ENCODE data around the gene KIAA0930. TPM values are rescaled to one million over a fixed set of nuclear protein-coding genes. Genes with fewer than 3 reads are reported as not detected.

Gene KIAA0930
- polyA plus RNA-seq, 2 donors: 21.7 to 29.0 TPM

GRCh38 chr22:45229181-45229580 lies 11.5 kb downstream of the KIAA0930 start:
- H3K36me3 ChIP-seq (ENCODE audit: control insufficient read depth in 2 of 2, insufficient read depth in 2 of 2, low read length in 1 of 2): peaks cover 0 to 2% of the 10 kb centered on the region in 2 donors
- H3K27ac ChIP-seq (ENCODE audit: low read depth in 2 of 2, low read length in 1 of 2): no peak overlapping the region
- no peaks in the 10 kb centered on the region for H3K27me3 ChIP-seq (ENCODE audit: control insufficient read depth in 1 of 2, insufficient read depth in 2 of 2, low read length in 2 of 2)
- WGBS, 2 donors: 83 to 92% methylated on average over 12 of the region's 13 CpGs
- H3K4me1 ChIP-seq (ENCODE audit: control insufficient read depth in 2 of 2, insufficient read depth in 2 of 2, low read length in 1 of 2): peaks cover 3 to 31% of the 10 kb centered on the region in 2 donors
- H3K4me3 ChIP-seq (ENCODE audit: low read depth in 1 of 2, low read length in 2 of 2): no peak overlapping the region
- no peaks in the 10 kb centered on the region for H3K9me3 ChIP-seq (ENCODE audit: control insufficient read depth in 2 of 2, insufficient read depth in 1 of 2, low read depth in 1 of 2, low read length in 1 of 2)

- Histone ChIP-seq H3K9me3 (ENCODE audit: control insufficient read depth in 2 of 2, insufficient read depth in 1 of 2, low read depth in 1 of 2, low read length in 1 of 2) (no peaks in the 10 kb centered on the region), H3K4me3 (ENCODE audit: low read depth in 1 of 2, low read length in 2 of 2) (no peak overlapping the region), H3K36me3 (ENCODE audit: control insufficient read depth in 2 of 2, insufficient read depth in 2 of 2, low read length in 1 of 2) (peaks cover 0 to 2% of the 10 kb centered on the region in 2 donors), H3K4me1 (ENCODE audit: control insufficient read depth in 2 of 2, insufficient read depth in 2 of 2, low read length in 1 of 2) (peaks cover 3 to 31% of the 10 kb centered on the region in 2 donors), H3K27me3 (ENCODE audit: control insufficient read depth in 1 of 2, insufficient read depth in 2 of 2, low read length in 2 of 2) (no peaks in the 10 kb centered on the region), H3K27ac (ENCODE audit: low read depth in 2 of 2, low read length in 1 of 2) (no peak overlapping the region)
- WGBS, 2 donors: 92 to 96% methylated on average over 8 of the region's 8 CpGs
Observed at GRCh38 chr22:45228401-45228754, 12.3 kb downstream of the KIAA0930 start.

- Histone ChIP-seq H3K27me3 (ENCODE audit: control insufficient read depth in 1 of 2, insufficient read depth in 2 of 2, low read length in 2 of 2) (no peaks in the 10 kb centered on the region), H3K9me3 (ENCODE audit: control insufficient read depth in 2 of 2, insufficient read depth in 1 of 2, low read depth in 1 of 2, low read length in 1 of 2) (no peaks in the 10 kb centered on the region), H3K27ac (ENCODE audit: low read depth in 2 of 2, low read length in 1 of 2) (no peak overlapping the region), H3K36me3 (ENCODE audit: control insufficient read depth in 2 of 2, insufficient read depth in 2 of 2, low read length in 1 of 2) (peaks cover 0 to 2% of the 10 kb centered on the region in 2 donors), H3K4me3 (ENCODE audit: low read depth in 1 of 2, low read length in 2 of 2) (no peak overlapping the region), H3K4me1 (ENCODE audit: control insufficient read depth in 2 of 2, insufficient read depth in 2 of 2, low read length in 1 of 2) (peaks cover 3 to 31% of the 10 kb centered on the region in 2 donors)
- WGBS, 2 donors: 81 to 83% methylated on average over 16 of the region's 16 CpGs
Observed at GRCh38 chr22:45227645-45228400, 12.9 kb downstream of the KIAA0930 start.

DNA sequence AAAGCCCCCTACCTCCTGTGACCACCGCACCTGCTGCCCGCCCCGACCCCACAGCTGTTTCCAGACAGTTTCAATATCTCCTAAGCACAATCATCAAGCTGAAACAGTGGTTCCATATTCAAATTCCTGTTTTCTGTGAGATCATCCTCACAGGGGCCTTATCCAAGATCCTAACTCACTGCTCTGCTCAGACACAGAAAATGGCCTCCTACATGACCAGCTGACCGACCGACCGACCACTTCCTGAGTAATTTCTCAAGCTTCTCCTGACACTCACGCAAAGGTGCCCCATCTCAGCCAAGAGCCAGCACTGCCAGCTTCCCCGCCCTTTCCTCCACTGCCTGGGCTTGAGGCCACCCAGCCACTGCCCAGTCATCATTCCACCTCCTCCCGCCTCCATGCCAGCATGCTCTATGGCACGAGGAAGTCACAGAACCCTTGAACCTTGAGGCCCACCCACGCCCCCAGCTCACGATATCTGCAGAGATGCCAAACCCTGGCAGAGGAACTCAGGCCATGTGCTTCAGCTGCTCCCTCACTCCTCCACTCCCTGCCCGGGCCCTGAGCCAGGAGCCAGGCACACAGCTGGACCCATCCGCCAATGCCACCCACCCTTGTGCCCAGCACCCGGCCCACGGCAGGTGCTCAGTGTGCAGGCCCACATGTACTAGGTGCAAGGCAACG lies 14.0 kb downstream of the KIAA0930 start:
- WGBS, 2 donors: 48 to 59% methylated on average over 17 of the region's 17 CpGs
- Histone ChIP-seq H3K4me3 (ENCODE audit: low read depth in 1 of 2, low read length in 2 of 2) (no peak overlapping the region), H3K27me3 (ENCODE audit: control insufficient read depth in 1 of 2, insufficient read depth in 2 of 2, low read length in 2 of 2) (no peaks in the 10 kb centered on the region), H3K4me1 (ENCODE audit: control insufficient read depth in 2 of 2, insufficient read depth in 2 of 2, low read length in 1 of 2) (peaks cover 3 to 31% of the 10 kb centered on the region in 2 donors), H3K36me3 (ENCODE audit: control insufficient read depth in 2 of 2, insufficient read depth in 2 of 2, low read length in 1 of 2) (no peaks in the 10 kb centered on the region), H3K27ac (ENCODE audit: low read depth in 2 of 2, low read length in 1 of 2) (peak overlapping the region; percentile 25 to 92), H3K9me3 (ENCODE audit: control insufficient read depth in 2 of 2, insufficient read depth in 1 of 2, low read depth in 1 of 2, low read length in 1 of 2) (no peaks in the 10 kb centered on the region)

DNA sequence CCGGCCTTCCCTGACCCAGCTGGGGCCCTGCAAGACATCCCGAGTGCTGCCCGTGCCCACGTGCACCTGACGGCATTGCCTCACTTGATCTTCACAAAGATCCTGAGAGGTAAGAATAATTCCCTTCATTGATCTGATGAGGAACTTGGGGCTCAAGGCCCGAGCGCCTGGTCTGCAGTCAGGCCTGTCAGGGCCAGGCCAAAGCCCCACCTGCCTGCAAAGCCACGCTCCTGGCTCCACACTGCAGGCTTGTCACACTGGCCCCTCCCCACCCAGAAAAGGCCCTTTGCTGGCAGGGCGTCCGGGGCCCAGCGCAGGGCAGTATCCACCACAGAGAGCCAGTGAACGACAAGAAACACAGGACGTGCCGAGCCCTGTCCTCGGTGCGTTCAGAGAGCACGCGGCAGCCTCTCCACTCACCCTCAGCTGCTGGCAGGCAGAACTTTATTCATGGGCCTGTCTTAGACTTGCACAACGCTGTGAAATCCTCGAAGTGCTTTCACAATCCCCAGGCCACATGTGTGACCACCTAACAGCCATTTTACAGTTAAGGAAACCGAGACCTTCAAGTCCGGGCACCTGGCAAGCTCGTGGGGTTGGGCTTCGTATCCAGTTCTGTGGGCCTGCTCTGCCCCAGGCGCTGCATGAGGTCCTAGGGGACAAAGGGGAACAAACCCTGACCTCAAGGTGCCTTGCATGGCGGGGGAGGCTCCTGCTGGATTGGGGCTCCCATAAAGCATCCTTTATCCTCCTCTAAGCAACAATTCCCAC lies 14.8 kb downstream of the KIAA0930 start:
- no peaks in the 10 kb centered on the region for H3K27me3 ChIP-seq (ENCODE audit: control insufficient read depth in 1 of 2, insufficient read depth in 2 of 2, low read length in 2 of 2)
- H3K27ac ChIP-seq (ENCODE audit: low read depth in 2 of 2, low read length in 1 of 2): peak overlapping the region; percentile 25 to 92
- 53 to 66% methylated on average over 26 of the region's 26 CpGs for WGBS, 2 donors
- no peaks in the 10 kb centered on the region for H3K9me3 ChIP-seq (ENCODE audit: control insufficient read depth in 2 of 2, insufficient read depth in 1 of 2, low read depth in 1 of 2, low read length in 1 of 2)
- no peaks in the 10 kb centered on the region for H3K36me3 ChIP-seq (ENCODE audit: control insufficient read depth in 2 of 2, insufficient read depth in 2 of 2, low read length in 1 of 2)
- H3K4me3 ChIP-seq (ENCODE audit: low read depth in 1 of 2, low read length in 2 of 2): no peak overlapping the region
- H3K4me1 ChIP-seq (ENCODE audit: control insufficient read depth in 2 of 2, insufficient read depth in 2 of 2, low read length in 1 of 2): peaks cover 3 to 28% of the 10 kb centered on the region in 2 donors

- Histone ChIP-seq H3K4me3 (ENCODE audit: low read depth in 1 of 2, low read length in 2 of 2) (no peak overlapping the region), H3K27me3 (ENCODE audit: control insufficient read depth in 1 of 2, insufficient read depth in 2 of 2, low read length in 2 of 2) (no peaks in the 10 kb centered on the region), H3K27ac (ENCODE audit: low read depth in 2 of 2, low read length in 1 of 2) (peak overlapping the region in 1 of 2 donors; percentile 92), H3K36me3 (ENCODE audit: control insufficient read depth in 2 of 2, insufficient read depth in 2 of 2, low read length in 1 of 2) (no peaks in the 10 kb centered on the region), H3K9me3 (ENCODE audit: control insufficient read depth in 2 of 2, insufficient read depth in 1 of 2, low read depth in 1 of 2, low read length in 1 of 2) (no peaks in the 10 kb centered on the region), H3K4me1 (ENCODE audit: control insufficient read depth in 2 of 2, insufficient read depth in 2 of 2, low read length in 1 of 2) (peaks cover 3 to 27% of the 10 kb centered on the region in 2 donors)
- 80 to 88% methylated on average over 19 of the region's 19 CpGs for WGBS, 2 donors
Observed at GRCh38 chr22:45224988-45225731, 15.5 kb downstream of the KIAA0930 start.

GRCh38 chr22:45224331-45224730 lies 16.4 kb downstream of the KIAA0930 start:
- Histone ChIP-seq H3K27me3 (ENCODE audit: control insufficient read depth in 1 of 2, insufficient read depth in 2 of 2, low read length in 2 of 2) (no peaks in the 10 kb centered on the region), H3K9me3 (ENCODE audit: control insufficient read depth in 2 of 2, insufficient read depth in 1 of 2, low read depth in 1 of 2, low read length in 1 of 2) (no peaks in the 10 kb centered on the region), H3K4me1 (ENCODE audit: control insufficient read depth in 2 of 2, insufficient read depth in 2 of 2, low read length in 1 of 2) (peaks cover 3 to 23% of the 10 kb centered on the region in 2 donors), H3K36me3 (ENCODE audit: control insufficient read depth in 2 of 2, insufficient read depth in 2 of 2, low read length in 1 of 2) (no peaks in the 10 kb centered on the region), H3K4me3 (ENCODE audit: low read depth in 1 of 2, low read length in 2 of 2) (no peak overlapping the region), H3K27ac (ENCODE audit: low read depth in 2 of 2, low read length in 1 of 2) (no peak overlapping the region)
- WGBS, 2 donors: 77% methylated on average over 11 of the region's 11 CpGs

DNA sequence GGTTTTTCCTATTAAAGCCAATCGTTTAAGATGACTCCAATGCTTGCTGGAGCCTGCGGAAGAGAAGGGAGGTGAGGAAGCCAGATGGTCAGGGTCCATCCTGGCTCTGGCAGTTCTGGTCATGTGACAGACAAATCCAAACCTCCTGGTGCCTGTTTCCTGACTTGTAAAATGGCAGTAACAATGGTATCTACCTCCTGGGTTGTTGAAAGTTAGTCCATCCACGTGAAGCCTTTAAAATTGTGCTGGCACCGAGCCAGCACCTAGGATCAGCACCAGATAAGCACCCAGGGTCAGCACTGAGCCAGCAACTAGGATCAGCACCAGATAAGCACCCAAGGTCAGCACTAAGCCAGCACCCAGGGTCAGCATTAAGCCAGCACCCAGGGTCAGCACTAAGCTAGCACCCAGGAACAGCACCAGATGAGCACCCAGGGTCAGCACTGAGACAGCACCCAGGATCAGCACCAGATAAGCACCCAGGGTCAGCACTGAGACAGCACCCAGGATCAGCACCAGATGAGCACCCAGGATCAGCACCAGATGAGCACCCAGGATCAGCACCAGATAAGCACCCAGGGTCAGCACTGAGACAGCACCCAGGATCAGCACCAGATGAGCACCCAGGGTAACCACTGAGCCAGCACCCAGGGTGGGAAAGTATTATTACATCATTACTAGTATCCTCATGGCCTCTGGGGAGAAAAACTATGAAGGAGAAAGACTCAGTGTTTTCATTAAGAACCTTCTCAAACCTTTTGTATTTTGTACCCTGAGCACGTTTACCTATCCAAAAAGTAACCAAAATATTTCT lies 17.2 kb downstream of the KIAA0930 start:
- Histone ChIP-seq H3K27ac (ENCODE audit: low read depth in 2 of 2, low read length in 1 of 2) (no peak overlapping the region), H3K4me1 (ENCODE audit: control insufficient read depth in 2 of 2, insufficient read depth in 2 of 2, low read length in 1 of 2) (peaks cover 3 to 22% of the 10 kb centered on the region in 2 donors), H3K36me3 (ENCODE audit: control insufficient read depth in 2 of 2, insufficient read depth in 2 of 2, low read length in 1 of 2) (no peaks in the 10 kb centered on the region), H3K27me3 (ENCODE audit: control insufficient read depth in 1 of 2, insufficient read depth in 2 of 2, low read length in 2 of 2) (no peaks in the 10 kb centered on the region), H3K9me3 (ENCODE audit: control insufficient read depth in 2 of 2, insufficient read depth in 1 of 2, low read depth in 1 of 2, low read length in 1 of 2) (no peaks in the 10 kb centered on the region), H3K4me3 (ENCODE audit: low read depth in 1 of 2, low read length in 2 of 2) (no peak overlapping the region)
- WGBS, 2 donors: 57 to 65% methylated on average over 5 of the region's 5 CpGs
